Measurements from ENCODE around the gene WDR62. TPM values are rescaled to one million over a fixed set of nuclear protein-coding genes. Genes with fewer than 3 reads are reported as not detected.

Gene WDR62
- total and polyA plus RNA-seq, 4 donors, result 0.86 to 2.2 (median 1.7) TPM

- Histone ChIP-seq H3K4me1 (ENCODE audit: control insufficient read depth in 5 of 5, insufficient read depth in 5 of 5, low read length in 5 of 5) (peaks cover 0 to 14% (median 0%) of the 10 kb centered on the region in 5 donors), H3K36me3 (ENCODE audit: control insufficient read depth in 4 of 4, insufficient read depth in 4 of 4, low read length in 4 of 4) (peaks cover 0 to 35% (median 15%) of the 10 kb centered on the region in 4 donors), H3K9ac (ENCODE audit: insufficient read depth in 1 of 2, low read length in 2 of 2) (peak within 1 kb of the TSS; percentile 79 to 85), H3K9me3 (ENCODE audit: control insufficient read depth in 4 of 4, insufficient read depth in 3 of 4, low read length in 3 of 4) (no peaks in the 10 kb centered on the region), H3K27me3 (ENCODE audit: control insufficient read depth in 3 of 3, insufficient read depth in 3 of 3, low read length in 2 of 3) (no peaks in the 10 kb centered on the region), H3K27ac (ENCODE audit: low read depth in 1 of 2, low read length in 1 of 2) (peak within 1 kb of the TSS; percentile 85 to 86), H3K4me3 (peak within 1 kb of the TSS; percentile 90)
- WGBS, 2 donors, result 4 to 7% methylated on average over 50 to 59 of the region's 59 CpGs
- DNase-seq (no peak), ATAC-seq (ENCODE audit: insufficient read depth, low FRiP score) (peak; percentile 75)
- TF ChIP-seq, protein P1, sequence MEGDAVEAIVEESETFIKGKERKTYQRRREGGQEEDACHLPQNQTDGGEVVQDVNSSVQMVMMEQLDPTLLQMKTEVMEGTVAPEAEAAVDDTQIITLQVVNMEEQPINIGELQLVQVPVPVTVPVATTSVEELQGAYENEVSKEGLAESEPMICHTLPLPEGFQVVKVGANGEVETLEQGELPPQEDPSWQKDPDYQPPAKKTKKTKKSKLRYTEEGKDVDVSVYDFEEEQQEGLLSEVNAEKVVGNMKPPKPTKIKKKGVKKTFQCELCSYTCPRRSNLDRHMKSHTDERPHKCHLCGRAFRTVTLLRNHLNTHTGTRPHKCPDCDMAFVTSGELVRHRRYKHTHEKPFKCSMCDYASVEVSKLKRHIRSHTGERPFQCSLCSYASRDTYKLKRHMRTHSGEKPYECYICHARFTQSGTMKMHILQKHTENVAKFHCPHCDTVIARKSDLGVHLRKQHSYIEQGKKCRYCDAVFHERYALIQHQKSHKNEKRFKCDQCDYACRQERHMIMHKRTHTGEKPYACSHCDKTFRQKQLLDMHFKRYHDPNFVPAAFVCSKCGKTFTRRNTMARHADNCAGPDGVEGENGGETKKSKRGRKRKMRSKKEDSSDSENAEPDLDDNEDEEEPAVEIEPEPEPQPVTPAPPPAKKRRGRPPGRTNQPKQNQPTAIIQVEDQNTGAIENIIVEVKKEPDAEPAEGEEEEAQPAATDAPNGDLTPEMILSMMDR (IDR thresholded peaks at IDR 0.05; ENCODE audit: control extremely low read depth, extremely low read depth), result no peak
These were observed 61.0 kb downstream of the WDR62 start, which contains the start of gene TBCB for GRCh38 chr19:36115453-36116343. Gene TBCB, plus strand, starts transcription at chr19:36115468. Its CDS starts 93 bp downstream, at chr19:36115561.

DNA sequence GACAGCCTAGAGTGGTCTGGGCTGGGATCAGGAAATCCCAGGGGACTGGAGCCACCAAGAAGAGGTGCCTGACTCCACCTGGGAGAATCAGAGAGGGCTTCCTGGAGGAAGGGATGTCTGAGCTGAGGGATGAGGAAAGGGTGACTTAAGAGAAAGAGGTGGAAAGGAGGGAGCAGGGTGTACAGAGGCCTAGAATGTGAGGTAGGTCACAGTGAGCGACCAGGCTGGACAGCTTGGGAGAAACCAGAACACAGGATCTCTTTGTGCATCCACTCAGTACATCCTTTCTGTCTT is 61.6 kb downstream of the WDR62 start:
- Histone ChIP-seq H3K9me3 (ENCODE audit: control insufficient read depth in 4 of 4, insufficient read depth in 3 of 4, low read length in 3 of 4) (no peaks in the 10 kb centered on the region), H3K27me3 (ENCODE audit: control insufficient read depth in 3 of 3, insufficient read depth in 3 of 3, low read length in 2 of 3) (no peaks in the 10 kb centered on the region), H3K27ac (ENCODE audit: low read depth in 1 of 2, low read length in 1 of 2) (peak overlapping the region in 1 of 2 donors; percentile 73), H3K36me3 (ENCODE audit: control insufficient read depth in 4 of 4, insufficient read depth in 4 of 4, low read length in 4 of 4) (peaks cover 0 to 32% (median 14%) of the 10 kb centered on the region in 4 donors), H3K4me3 (peak overlapping the region; percentile 64), H3K9ac (ENCODE audit: insufficient read depth in 1 of 2, low read length in 2 of 2) (no peak overlapping the region), H3K4me1 (ENCODE audit: control insufficient read depth in 5 of 5, insufficient read depth in 5 of 5, low read length in 5 of 5) (peaks cover 0 to 14% (median 0%) of the 10 kb centered on the region in 5 donors)
- DNase-seq, result no peak
- no peak for ATAC-seq (ENCODE audit: insufficient read depth, low FRiP score)
- 94 to 100% methylated on average over 1 of the region's 1 CpG for WGBS, 2 donors
- TF ChIP-seq, protein P1 (IDR thresholded peaks at IDR 0.05; ENCODE audit: control extremely low read depth, extremely low read depth), result no peak

- Histone ChIP-seq H3K27me3 (ENCODE audit: control insufficient read depth in 3 of 3, insufficient read depth in 3 of 3, low read length in 2 of 3) (no peaks in the 10 kb centered on the region), H3K4me1 (ENCODE audit: control insufficient read depth in 5 of 5, insufficient read depth in 5 of 5, low read length in 5 of 5) (peaks cover 0 to 7% (median 0%) of the 10 kb centered on the region in 5 donors), H3K4me3 (no peak overlapping the region), H3K9ac (ENCODE audit: insufficient read depth in 1 of 2, low read length in 2 of 2) (no peak overlapping the region), H3K27ac (ENCODE audit: low read depth in 1 of 2, low read length in 1 of 2) (no peak overlapping the region), H3K9me3 (ENCODE audit: control insufficient read depth in 4 of 4, insufficient read depth in 3 of 4, low read length in 3 of 4) (no peaks in the 10 kb centered on the region), H3K36me3 (ENCODE audit: control insufficient read depth in 4 of 4, insufficient read depth in 4 of 4, low read length in 4 of 4) (peaks cover 5 to 47% (median 17%) of the 10 kb centered on the region in 4 donors)
- no peak for DNase-seq
- WGBS, 2 donors, result 91 to 94% methylated on average over 26 of the region's 26 CpGs
- TF ChIP-seq, protein P1 (IDR thresholded peaks at IDR 0.05; ENCODE audit: control extremely low read depth, extremely low read depth), result no peak
- no peak for ATAC-seq (ENCODE audit: insufficient read depth, low FRiP score)
These were observed 65.6 kb downstream of the WDR62 start for GRCh38 chr19:36120092-36120983.
